Measurements from ENCODE around the gene CFAP251.

DNA sequence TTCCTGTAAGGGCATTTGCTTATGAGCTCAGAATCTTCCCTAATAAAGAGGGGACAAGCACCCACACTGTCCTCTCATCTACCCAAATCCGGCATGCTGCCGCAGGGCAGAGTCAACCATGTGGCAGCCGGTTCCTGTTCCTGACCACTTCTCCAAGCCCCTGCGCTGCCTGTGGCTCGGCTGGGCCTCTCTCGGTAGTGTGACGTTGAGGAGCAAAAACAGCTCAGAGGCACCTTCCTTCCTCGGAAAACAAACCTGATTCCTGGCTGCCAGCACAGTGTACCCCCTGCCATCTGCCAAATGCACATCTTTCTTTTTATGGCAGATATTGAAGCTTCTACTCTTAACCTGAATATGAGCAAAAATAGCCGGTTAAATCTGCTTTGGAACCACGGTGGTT is 50.5 kb downstream of the CFAP251 start:
- TF ChIP-seq, protein P1, sequence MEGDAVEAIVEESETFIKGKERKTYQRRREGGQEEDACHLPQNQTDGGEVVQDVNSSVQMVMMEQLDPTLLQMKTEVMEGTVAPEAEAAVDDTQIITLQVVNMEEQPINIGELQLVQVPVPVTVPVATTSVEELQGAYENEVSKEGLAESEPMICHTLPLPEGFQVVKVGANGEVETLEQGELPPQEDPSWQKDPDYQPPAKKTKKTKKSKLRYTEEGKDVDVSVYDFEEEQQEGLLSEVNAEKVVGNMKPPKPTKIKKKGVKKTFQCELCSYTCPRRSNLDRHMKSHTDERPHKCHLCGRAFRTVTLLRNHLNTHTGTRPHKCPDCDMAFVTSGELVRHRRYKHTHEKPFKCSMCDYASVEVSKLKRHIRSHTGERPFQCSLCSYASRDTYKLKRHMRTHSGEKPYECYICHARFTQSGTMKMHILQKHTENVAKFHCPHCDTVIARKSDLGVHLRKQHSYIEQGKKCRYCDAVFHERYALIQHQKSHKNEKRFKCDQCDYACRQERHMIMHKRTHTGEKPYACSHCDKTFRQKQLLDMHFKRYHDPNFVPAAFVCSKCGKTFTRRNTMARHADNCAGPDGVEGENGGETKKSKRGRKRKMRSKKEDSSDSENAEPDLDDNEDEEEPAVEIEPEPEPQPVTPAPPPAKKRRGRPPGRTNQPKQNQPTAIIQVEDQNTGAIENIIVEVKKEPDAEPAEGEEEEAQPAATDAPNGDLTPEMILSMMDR (IDR thresholded peaks at IDR 0.05) = no peak
- no peak for TF ChIP-seq EZH2 (IDR thresholded peaks at IDR 0.05)
